ENCODE measurements around the gene LIMK1.
"Not testable (repeated sequence)": the region's sequence is repeated elsewhere in the genome, so short reads cannot be mapped to it uniquely, and the experiment has no call there.

The LIMK1 gene

DNA sequence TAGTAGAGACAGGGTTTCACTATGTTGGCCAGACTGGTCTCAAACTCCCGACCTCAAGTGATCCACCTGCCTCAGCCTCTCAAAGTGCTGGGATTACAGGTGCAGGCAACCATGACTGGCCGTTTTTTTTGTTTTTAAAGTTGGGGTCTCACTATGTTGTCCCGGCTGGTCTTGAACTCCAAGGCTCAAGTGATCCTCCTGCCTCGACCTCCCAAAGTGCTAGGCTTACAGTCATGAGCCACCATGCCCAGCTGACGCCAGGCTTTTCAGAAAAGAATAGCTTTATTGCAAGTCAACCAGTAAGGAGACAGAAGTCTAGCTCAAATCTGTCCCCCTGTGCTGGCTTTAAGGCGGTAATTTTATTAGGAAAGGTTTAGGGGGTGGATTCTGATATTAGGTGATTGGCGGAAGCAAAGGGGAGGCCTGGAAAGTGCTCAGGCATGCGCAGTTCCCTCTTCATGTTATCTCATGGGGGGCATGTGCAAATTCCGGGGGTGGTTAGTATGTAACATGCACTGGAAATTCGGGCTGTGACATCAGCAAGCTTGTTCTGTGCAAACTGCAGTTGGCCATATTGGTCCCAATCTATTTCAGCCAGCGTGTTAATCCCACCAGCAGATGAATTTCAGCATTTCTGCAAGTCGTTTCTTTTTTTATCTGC is 42.7 kb downstream of the LIMK1 start:
- no peak for DNase-seq (ENCODE audit: low read depth in 2 of 2)

GRCh38 chr7:74129887-74130286 is 46.3 kb downstream of the LIMK1 start:
- DNase-seq (ENCODE audit: low read depth in 2 of 2): no peak

GRCh38 chr7:74130518-74130917 is 46.9 kb downstream of the LIMK1 start:
- DNase-seq (ENCODE audit: low read depth in 2 of 2): no peak

- DNase-seq (ENCODE audit: low read depth in 2 of 2): no peak
Measured at GRCh38 chr7:74134117-74134620, 50.6 kb downstream of the LIMK1 start.

- no peak for DNase-seq (ENCODE audit: low read depth in 2 of 2)
Measured at GRCh38 chr7:74138334-74138867, 54.8 kb downstream of the LIMK1 start.

GRCh38 chr7:74138945-74139843 is 55.6 kb downstream of the LIMK1 start:
- no peak for DNase-seq (ENCODE audit: low read depth in 2 of 2)

- DNase-seq (ENCODE audit: low read depth in 2 of 2): no peak
Measured at GRCh38 chr7:74141705-74142104, 58.1 kb downstream of the LIMK1 start.

DNA sequence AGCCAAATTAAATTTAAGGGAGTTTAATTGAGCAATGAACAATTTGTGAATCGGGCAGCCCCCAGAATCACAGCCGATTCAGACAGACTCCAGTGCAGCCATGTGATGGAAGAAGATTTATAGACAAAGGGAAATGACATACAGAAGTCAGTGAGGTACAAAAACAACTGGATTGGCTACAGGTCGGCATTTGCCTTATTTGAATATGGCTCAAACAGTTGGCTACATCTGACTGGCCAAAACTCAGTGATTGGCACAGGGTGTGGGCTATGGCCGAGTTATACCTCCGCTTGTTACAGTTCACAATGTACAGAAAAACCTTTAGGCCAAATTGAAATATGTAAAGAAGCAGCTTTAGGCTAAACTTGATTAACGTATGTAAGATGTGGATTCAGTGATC is 59.8 kb downstream of the LIMK1 start:
- no peak for DNase-seq (ENCODE audit: low read depth in 2 of 2)

GRCh38 chr7:74148491-74148890 is 64.9 kb downstream of the LIMK1 start:
- no peak for DNase-seq (ENCODE audit: low read depth in 2 of 2)

DNA sequence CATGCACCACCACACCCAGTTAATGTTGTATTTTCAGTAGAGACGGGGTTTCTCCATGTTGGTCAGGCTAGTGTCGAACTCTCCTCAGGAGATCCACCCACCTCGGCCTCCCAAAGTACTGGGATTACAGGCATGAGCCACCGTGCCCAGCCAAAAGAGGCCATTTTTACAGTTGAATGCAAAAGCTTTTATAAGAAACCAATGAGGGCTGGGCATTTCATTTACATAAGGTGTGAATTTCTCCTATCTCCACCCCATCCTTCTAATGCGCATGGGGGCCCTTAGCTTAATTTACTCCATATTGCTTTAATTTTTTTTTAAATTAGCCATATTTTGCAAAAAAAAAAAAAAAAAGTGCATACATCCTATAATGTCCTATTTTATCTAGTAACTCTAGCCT is 65.5 kb downstream of the LIMK1 start:
- DNase-seq (ENCODE audit: low read depth in 2 of 2): no peak

DNA sequence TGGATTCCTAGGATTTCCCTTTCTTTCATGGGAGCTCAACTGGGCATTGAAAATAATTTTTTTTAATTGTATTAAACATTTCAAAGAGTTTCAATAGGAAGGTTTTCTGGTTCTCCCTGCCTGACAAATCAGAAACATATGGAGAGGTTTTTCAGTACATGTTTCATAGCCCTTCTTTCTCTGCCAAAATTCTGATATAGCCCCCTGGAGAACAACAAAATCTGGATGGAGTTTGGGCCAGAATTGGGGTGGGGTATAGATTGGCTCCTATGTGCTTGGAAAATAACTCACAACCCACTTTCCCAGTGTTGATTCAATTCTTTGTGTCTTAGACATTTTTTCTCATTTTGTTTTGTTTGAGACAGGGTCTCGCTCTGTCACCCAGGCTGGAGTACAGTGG is 66.0 kb downstream of the LIMK1 start:
- peak in 1 of 2 experiments; percentile 30 for DNase-seq (ENCODE audit: low read depth in 2 of 2)

GRCh38 chr7:74153736-74154135 is 70.1 kb downstream of the LIMK1 start:
- DNase-seq (ENCODE audit: low read depth in 2 of 2): no peak

DNA sequence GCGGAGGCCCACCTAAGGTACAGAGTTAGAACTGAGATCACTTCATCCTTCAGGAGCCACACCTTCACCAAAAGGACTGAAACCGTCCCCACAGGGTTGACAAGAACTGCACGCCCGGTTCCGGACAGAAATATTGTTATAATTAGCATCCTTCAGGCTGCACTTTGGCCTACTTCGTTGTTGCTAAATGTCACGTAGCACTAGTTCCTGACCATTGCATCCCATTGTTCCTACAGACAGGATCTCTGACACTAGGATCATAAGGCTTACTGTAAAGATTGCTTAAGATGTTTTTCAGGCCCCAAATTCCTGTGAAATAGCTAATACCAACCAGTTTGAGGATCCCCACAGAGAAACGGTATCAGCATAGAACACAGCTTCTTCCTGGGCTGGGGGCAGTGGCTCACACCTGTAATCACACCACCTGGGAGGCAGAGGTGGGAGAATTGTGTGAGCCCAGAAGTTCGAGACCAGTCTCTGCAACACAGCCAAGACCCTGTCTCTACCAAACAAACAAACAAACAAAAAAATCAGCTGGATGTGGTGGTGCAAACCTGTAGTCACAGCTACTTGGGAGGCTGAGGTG is 72.3 kb downstream of the LIMK1 start:
- no peak for DNase-seq (ENCODE audit: low read depth in 2 of 2)

DNA sequence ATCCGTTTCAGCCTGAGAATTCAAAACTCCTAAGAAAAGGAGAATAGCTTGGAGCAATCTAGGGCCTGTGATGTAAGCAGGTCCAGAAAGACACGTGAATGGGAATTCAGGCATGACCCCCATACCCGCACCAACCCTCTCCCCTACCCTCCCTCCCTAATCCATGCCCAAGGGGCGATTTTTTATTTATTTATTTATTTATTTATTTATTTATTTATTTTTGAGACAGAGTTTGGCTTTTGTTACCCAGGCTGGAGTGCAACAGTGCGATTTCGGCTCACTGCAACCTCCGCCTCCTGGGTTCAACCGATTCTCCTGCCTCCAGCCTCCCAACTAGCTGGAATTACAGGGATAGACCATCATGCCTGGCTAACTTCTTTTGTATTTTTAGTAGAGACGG is 74.0 kb downstream of the LIMK1 start:
- DNase-seq (ENCODE audit: low read depth in 2 of 2): no peak

DNA sequence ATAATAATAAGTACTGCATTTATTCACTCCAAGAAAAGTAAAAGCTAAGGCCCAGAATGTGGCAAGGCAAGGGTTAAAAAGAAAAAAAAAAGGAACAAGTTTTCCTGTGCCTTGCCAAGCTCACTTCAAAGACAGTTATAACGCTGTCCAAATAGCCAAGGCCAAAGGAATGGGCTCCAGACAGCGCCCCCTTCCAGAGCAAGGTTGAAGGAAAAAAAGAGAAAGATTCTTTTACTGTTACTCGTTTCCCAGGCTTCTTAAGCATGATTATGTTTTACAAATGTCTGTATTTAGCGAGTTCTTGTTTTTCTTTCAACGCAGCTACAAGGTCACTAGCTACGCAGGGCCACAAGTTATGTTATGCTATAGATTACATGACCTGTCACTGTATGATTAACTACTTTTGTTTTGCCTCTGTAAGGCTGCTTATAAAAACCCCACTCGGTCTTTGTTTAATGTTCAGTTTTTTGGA is 81.4 kb downstream of the LIMK1 start:
- no peak for DNase-seq (ENCODE audit: low read depth in 2 of 2)

- no peak for DNase-seq (ENCODE audit: low read depth in 2 of 2)
Measured at GRCh38 chr7:74165867-74166593, 82.4 kb downstream of the LIMK1 start.

- not testable (repeated sequence) for DNase-seq (ENCODE audit: low read depth in 2 of 2)
Measured at GRCh38 chr7:74167324-74167723, 83.7 kb downstream of the LIMK1 start.
